RWPE2 (cell line): ENCODE data around the gene ROMO1.
A peak's percentile ranks its signal among the peaks of the same experiment; 100 is the strongest.
"Not testable (repeated sequence)": the region's sequence is repeated elsewhere in the genome, so short reads cannot be mapped to it uniquely, and the experiment has no call there.

Experiments used
- ATAC-seq: fragments of 200-7000 bp; cut with Tn5 transposase; 3 replicates; pipeline ENCODE4 v1.9.1; 2021; ENCODE audit warnings: low read depth
- DNase-seq: peaks from one replicate; pipeline ENCODE4 v3.0.0-alpha.2; 2020; ENCODE audit warnings: low spot score
- H3K27ac ChIP-seq: fragments of 450-650 bp; 2 replicates; pipeline ENCODE4 v1.5.1; 2017; ENCODE audit warnings: mild to moderate bottlenecking; ENCODE audit not compliant: poor library complexity, severe bottlenecking
- H3K27me3 ChIP-seq: fragments of 250-450 bp; sonication (Bioruptor Pico); 2 replicates; pipeline ENCODE4 v1.5.1; 2021; ENCODE audit warnings: mild to moderate bottlenecking, moderate library complexity; ENCODE audit not compliant: insufficient read depth, poor library complexity, severe bottlenecking
- H3K36me3 ChIP-seq: fragments of 250-450 bp; sonication (Bioruptor Pico); 2 replicates; pipeline ENCODE4 v1.5.1; 2020; ENCODE audit warnings: low read depth, mild to moderate bottlenecking, moderate library complexity
- H3K4me1 ChIP-seq: fragments of 250-450 bp; sonication (Bioruptor Pico); 2 replicates; pipeline ENCODE4 v1.5.1; 2021; ENCODE audit warnings: mild to moderate bottlenecking, moderate library complexity; ENCODE audit not compliant: insufficient read depth, poor library complexity, severe bottlenecking
- H3K4me3 ChIP-seq: fragments of 250-450 bp; sonication (Bioruptor Pico); 2 replicates; pipeline ENCODE4 v1.5.1; 2021; ENCODE audit warnings: mild to moderate bottlenecking, moderate library complexity; ENCODE audit not compliant: severe bottlenecking
- H3K9me3 ChIP-seq: fragments of 250-450 bp; sonication (Bioruptor Pico); 2 replicates; pipeline ENCODE4 v1.5.1; 2021; ENCODE audit warnings: mild to moderate bottlenecking, moderate library complexity; ENCODE audit not compliant: severe bottlenecking
- TF ChIP-seq, protein P1 (sequence below): fragments of 450-650 bp; IDR thresholded peaks from one replicate; pipeline ENCODE4 v1.5.1; 2017; ENCODE audit warnings: mild to moderate bottlenecking, moderate library complexity; ENCODE audit not compliant: poor library complexity, severe bottlenecking

ROMO1 gene

DNA sequence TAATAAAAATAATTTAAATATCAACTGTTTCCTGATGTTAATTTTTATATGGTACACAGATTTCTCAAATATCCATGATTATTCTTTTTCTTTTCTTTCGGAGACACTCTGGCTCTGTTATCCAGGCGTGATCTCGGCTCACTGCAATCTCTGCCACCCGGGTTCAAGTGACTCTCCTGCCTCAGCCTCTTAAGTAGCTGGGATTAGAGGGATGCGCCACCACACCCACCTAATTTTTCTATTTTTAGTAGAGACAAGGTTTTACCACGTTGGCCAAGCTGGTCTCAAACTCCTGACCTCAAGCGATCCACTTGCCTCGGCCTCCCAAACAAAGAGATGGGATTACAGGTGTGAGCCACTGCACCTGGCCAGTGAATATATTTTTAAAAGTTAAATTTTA lies 20.5 kb downstream of the ROMO1 start:
- no peaks in the 10 kb centered on the region for H3K4me1 ChIP-seq
- H3K36me3 ChIP-seq: peaks cover 100% of the 10 kb centered on the region
- H3K4me3 ChIP-seq: no peak overlapping the region
- ATAC-seq: no peak
- no peak overlapping the region for H3K27ac ChIP-seq
- H3K27me3 ChIP-seq: no peaks in the 10 kb centered on the region
- H3K9me3 ChIP-seq: no peaks in the 10 kb centered on the region
- DNase-seq: no peak
- TF ChIP-seq, protein P1, sequence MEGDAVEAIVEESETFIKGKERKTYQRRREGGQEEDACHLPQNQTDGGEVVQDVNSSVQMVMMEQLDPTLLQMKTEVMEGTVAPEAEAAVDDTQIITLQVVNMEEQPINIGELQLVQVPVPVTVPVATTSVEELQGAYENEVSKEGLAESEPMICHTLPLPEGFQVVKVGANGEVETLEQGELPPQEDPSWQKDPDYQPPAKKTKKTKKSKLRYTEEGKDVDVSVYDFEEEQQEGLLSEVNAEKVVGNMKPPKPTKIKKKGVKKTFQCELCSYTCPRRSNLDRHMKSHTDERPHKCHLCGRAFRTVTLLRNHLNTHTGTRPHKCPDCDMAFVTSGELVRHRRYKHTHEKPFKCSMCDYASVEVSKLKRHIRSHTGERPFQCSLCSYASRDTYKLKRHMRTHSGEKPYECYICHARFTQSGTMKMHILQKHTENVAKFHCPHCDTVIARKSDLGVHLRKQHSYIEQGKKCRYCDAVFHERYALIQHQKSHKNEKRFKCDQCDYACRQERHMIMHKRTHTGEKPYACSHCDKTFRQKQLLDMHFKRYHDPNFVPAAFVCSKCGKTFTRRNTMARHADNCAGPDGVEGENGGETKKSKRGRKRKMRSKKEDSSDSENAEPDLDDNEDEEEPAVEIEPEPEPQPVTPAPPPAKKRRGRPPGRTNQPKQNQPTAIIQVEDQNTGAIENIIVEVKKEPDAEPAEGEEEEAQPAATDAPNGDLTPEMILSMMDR: no peak

DNA sequence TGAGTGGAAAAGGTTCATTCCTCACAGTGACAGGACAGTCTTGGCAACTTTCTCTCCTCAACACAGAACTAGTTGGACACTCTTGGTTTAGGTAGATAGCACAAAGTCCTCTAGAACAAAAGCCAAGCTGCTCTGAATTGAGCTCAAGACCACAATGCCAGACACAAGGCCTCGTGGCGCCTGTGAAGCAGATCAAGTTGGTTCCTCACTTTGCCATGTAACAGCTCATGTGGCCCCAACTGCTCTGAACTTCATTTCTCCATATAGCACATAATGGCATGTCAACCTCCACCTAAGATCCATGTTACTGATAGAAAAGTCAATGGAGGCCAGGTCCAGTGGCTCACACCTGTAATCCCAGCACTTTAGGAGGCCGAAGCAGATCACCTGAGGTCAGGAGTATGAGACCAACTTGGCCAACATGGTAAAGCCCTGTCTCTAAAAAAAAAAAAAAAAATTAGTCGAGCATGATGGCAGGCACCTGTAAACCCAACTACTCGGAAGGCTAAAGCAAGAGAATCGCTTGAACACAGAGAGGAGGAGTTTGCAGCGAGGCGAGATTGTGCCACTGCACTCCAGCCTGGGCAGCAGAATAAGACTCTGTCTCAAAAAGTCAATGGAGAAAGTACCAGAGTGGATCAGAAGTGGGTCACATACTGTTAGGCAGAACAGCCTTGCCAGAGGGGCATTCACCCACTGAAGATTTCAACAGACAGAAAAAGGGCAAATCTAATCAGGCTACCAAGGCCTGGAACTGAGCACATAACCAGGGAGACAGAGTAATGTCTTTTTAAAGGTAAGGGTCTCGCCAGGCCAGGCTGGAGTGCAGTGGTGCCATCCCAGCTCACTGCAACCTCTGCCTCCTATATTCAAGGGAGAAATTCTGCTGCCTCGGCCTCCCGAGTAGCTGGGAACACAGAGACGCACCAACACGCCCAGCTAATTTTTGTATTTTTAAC lies 21.2 kb downstream of the ROMO1 start:
- TF ChIP-seq, protein P1: no peak
- H3K4me3 ChIP-seq: no peak overlapping the region
- H3K36me3 ChIP-seq: peaks cover 100% of the 10 kb centered on the region
- H3K27me3 ChIP-seq: no peaks in the 10 kb centered on the region
- no peaks in the 10 kb centered on the region for H3K9me3 ChIP-seq
- no peak overlapping the region for H3K27ac ChIP-seq
- no peak for DNase-seq
- no peaks in the 10 kb centered on the region for H3K4me1 ChIP-seq
- 0 out of 3 replicates have a peak, but pooled peaks have one; percentile 0 for ATAC-seq

DNA sequence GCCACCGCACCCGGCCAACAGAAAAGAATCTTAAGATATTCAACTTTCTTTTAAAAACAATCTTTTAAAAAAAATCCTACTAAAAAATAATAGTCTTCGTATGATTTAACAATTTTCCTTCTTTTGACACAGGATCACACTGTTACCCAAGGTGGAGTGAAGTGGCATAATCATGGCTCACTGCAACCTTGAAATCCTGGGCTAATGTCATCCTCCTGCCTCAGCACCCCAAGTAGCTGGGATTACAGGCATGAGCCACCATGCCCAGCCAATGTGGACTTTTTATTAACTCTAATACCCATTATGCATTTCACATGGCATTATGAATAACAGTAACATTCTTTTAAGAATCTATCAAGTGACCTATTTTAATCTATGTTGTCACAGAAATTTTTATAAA lies 22.0 kb downstream of the ROMO1 start:
- Histone ChIP-seq H3K4me3 (no peak overlapping the region), H3K4me1 (no peaks in the 10 kb centered on the region), H3K27ac (no peak overlapping the region), H3K36me3 (peaks cover 100% of the 10 kb centered on the region), H3K9me3 (no peaks in the 10 kb centered on the region), H3K27me3 (no peaks in the 10 kb centered on the region)
- no peak for ATAC-seq
- no peak for DNase-seq
- TF ChIP-seq, protein P1: no peak

DNA sequence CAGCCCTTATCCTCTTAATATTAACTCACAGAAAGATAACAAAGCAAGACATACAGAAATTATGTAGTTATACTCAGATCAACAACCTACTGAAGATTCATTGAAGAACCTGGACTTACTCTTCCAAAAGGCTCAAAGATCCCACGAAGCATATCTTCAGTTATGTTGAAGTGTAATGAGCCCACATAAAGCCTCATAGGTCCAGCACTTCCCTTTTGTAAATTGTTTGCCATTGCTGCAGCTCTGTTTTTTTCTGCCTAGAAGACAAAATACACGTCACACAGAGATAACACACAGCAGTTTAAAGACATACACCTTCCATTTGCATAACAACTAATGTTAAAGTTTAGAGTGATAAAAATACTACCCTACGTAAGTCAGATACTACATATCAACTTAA lies 22.4 kb downstream of the ROMO1 start:
- H3K9me3 ChIP-seq: no peaks in the 10 kb centered on the region
- TF ChIP-seq, protein P1: no peak
- H3K4me3 ChIP-seq: no peak overlapping the region
- H3K4me1 ChIP-seq: no peaks in the 10 kb centered on the region
- DNase-seq (no peak), ATAC-seq (no peak)
- no peaks in the 10 kb centered on the region for H3K27me3 ChIP-seq
- H3K36me3 ChIP-seq: peaks cover 100% of the 10 kb centered on the region
- H3K27ac ChIP-seq: no peak overlapping the region

DNA sequence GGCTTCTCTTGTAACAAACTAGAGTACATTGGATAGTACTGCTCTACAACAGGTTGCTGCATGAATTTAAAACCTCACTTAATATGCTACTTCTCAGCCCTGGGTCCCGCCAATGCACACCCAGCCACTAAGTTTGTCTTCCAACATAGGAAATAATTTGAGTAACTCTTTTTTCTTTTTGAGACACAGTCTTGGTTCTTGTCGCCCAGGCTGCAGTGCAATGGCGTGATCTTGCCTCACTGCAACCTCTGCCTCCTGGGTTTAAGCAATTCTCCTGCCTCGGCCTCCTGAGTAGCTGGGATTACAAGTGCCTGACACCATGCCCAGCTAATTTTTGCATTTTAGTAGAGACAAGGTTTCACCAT lies 24.1 kb downstream of the ROMO1 start:
- DNase-seq, H3K9me3 ChIP-seq, H3K27ac ChIP-seq, H3K4me3 ChIP-seq, ATAC-seq, H3K4me1 ChIP-seq, H3K27me3 ChIP-seq: not testable (repeated sequence)
- peaks cover 100% of the 10 kb centered on the region for H3K36me3 ChIP-seq

DNA sequence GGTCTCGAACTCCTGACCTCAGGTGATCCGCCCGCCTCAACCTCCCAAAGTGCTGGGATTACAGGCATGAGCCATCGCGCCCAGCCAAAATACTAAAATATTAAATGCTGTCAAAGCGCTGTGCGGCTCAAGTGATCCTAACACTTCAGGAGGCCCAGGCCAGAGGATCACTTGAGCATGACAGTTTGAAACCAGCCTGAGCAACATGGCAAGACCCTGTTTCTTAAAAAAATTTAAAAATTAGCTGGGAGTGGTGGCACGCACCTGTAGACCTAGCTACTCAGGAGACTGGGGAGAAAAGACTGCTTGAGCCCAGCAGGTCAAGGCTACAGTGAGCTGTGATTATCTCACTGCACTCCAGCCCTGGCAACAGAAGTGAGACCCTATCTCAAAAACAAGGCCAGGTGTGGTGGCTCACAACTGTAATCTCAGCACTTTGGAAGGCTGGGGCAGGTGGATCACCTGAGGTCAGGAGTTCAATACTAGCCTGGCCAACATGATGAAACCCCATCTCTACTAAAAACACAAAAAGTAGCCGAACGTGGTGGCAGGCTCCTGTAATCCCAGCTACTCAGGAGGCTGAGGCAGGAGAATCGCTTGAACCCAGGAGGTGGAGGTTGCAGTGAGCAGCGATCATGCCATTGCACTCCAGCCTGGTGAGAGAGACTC lies 24.6 kb downstream of the ROMO1 start:
- not testable (repeated sequence) for H3K27me3 ChIP-seq, H3K4me3 ChIP-seq, H3K27ac ChIP-seq, H3K4me1 ChIP-seq, DNase-seq, H3K9me3 ChIP-seq, ATAC-seq
- H3K36me3 ChIP-seq: peaks cover 100% of the 10 kb centered on the region
